GM12874 (cell line): ENCODE measurements around the gene FGFR4.

Experiments
- TF ChIP-seq, protein P1 (sequence below): IDR thresholded peaks from 2 replicates; pipeline ENCODE4 v1.5.1; 2011; ENCODE audit warnings: low read depth, mild to moderate bottlenecking, control low read depth, low read length, moderate library complexity; ENCODE audit not compliant: insufficient read depth

The FGFR4 gene

DNA sequence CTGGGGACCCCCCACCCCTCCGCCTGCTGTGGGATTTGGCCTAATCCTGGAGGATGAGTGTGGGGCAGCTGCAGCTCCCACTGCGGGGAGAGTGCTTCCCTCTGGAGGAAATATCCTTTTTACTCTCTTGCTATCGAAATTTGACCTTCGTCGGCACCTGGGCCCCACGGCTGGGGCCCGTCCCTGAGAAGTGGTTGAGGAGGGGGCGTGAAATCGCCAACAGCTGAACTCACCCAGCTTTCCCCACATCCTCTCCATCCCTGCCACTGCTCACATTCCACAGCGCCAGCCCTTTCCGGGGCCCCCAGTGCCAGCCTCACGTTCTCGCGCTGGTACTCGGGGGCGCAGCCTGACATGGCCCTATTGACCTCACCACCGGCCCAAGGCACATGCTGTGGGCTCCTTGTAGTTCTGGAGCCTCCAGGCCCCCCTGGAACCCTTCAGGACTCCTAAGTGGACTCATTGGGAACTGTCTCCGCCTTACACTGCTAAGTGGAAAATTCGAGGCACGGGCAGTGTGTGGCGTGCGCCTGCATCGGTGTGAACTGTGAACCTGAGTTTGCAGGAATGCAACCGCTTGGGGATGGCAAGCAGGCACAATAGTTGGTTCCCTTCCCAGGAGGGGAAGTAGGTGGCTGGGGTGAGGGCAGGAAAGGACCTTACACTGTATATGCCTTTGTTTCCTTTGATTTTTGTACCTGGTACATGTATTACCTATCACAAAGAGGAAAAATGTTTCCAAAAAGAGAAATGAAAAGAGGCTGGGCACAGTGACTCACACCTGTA is 19.2 kb downstream of the FGFR4 start:
- TF ChIP-seq, protein P1, sequence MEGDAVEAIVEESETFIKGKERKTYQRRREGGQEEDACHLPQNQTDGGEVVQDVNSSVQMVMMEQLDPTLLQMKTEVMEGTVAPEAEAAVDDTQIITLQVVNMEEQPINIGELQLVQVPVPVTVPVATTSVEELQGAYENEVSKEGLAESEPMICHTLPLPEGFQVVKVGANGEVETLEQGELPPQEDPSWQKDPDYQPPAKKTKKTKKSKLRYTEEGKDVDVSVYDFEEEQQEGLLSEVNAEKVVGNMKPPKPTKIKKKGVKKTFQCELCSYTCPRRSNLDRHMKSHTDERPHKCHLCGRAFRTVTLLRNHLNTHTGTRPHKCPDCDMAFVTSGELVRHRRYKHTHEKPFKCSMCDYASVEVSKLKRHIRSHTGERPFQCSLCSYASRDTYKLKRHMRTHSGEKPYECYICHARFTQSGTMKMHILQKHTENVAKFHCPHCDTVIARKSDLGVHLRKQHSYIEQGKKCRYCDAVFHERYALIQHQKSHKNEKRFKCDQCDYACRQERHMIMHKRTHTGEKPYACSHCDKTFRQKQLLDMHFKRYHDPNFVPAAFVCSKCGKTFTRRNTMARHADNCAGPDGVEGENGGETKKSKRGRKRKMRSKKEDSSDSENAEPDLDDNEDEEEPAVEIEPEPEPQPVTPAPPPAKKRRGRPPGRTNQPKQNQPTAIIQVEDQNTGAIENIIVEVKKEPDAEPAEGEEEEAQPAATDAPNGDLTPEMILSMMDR: no peak

DNA sequence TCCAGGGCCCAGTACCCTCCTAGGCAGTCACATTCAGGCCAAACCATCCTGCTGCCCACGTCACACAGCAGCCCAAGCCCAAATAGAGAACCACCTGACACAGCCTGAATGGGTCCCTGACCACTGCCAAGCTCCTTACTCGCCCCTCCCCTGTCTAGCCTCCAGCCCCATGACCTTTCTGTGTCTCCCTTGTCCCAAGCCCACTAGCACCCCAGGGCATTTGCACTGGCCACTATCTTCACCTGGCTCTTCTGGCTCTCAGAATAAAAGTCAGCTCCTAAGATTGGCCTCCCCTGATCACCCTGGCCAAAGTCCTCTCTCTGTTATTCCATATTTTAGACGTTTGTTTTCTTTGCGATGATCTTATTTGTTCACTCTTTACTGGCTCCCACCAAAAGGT is 20.4 kb downstream of the FGFR4 start:
- TF ChIP-seq, protein P1: no peak

DNA sequence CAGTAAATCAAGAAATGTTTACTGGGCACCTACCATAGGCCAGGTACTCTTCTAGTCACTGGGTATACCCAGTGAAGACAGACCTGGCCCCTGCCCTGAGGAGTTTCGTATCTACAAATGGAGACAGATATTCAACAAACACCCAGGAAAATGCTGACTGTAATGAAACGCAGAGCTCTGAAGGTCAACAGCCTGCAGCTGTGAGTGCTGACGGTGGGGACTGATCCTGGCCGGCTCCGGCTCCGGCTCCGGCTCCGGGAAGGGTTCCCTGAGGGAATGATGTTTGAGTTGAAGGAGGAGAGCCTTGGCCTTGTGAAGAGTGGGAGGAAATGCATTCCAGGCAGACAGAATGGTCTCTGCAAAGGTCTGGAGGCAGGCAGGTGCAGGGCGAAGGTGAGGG is 23.1 kb downstream of the FGFR4 start:
- TF ChIP-seq, protein P1: no peak

DNA sequence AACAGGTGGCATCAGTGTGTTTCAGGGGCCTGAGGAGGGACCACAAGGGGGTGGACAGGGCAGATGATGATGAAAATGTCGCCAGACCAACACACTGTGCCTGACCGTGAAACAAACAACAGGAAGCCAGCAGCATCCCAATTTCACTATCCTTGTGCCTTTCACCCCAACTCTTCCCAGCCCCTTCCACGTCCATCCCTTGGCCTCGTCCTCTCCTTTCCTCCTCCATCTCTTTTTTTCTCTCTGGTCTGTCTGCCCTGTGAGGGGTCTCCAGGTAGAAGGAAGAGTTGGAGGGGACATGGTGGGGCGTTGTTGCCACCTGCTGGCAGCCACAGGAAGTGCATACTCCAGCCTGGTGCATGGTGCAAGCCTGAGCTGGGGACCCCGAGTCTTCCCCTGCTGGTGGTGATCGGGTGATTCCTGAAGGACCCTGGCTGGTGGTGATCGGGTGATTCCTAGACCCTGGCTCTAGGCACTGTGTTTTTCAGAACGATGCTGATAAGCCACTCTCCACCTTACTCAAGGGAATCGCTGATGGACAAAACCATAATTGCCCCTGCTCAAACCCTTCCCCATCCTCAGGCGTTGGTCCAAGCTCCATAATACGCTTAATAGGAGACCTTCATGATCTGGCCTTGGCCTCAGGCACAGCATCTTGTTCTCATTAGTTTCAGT is 25.1 kb downstream of the FGFR4 start:
- TF ChIP-seq, protein P1: peak; percentile 97

DNA sequence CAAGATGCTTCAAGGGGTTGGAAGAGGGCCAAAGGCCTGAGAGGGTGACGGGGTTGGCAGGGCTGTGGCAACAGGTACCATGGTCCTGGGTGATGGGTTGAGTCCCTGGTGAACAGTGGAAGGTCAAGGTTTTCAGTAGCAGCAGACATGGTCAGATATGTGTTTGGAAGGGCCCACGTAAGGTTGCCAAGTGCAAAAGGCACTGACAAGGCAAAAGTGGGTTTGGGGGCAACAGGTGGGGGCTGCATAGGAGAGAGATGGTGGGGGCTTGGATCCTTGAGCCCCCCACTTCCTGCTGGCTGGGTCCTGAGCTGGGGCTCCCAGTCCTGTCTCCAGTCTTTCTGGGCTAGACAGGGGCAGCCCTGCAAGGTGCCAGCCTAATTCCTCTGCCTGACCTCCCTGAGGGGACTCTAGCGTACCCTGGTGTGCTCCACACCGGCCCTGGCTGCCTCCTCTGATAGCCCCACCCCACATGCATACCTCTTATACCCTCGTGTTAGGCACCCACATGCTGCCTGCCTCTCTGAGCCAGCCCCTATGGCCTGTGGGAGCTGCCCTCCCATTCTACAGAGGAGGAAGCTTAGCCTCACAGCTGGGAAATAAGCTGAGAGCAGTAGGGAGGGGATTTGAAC is 26.0 kb downstream of the FGFR4 start:
- TF ChIP-seq, protein P1: no peak

DNA sequence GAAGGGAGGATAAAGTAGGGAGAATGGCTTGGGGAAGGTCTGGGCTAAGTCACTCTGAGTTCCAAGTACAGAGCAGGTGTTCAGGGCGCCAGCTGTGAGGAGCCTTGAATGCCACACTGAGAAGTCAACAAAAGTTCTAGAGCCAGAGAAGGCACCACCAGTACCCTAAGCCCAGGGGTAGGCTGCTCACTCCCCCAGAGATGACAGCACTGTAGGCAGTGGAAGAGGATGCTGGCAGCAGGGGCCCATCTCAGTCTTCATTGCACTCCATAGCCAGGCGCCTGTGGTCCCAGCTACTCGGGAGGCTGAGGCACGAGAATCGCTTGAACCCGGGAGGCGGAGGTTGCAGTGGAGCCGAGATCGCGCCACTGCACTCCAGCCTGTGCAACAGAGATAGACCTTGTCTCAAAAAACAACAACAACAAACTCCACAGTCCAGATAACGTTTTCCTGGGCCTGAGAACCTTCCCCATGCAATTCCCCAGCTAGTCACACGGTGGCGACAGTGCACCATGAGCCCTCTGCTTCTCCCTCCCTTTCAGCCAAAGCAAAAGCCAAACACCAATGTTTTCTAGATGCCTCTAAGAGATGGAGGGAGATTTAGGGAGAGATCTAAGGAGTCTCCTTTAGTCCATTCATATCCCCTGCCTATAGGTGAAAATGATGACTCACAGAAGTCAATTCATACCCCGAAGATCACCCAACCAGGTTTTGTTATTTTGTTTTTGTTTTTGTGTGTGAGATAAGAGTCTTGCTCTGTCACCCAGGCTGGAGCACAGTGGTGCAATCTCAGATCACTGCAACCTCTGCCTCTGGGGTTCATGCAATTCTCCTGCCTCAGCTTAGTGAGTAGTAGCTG is 27.1 kb downstream of the FGFR4 start:
- TF ChIP-seq, protein P1: peak; percentile 99
